Measurements from ENCODE around the gene FBRSL1. TPM values are rescaled to one million over a fixed set of nuclear protein-coding genes. Genes with fewer than 3 reads are reported as not detected.

The FBRSL1 gene
- total RNA-seq (2021; fragmentation: NEBNext Ultra II Directional; extraction: Animal tissue kit (Norgen Biotek cat#: 25700)) (109 and 123 TPM in 2 replicates), polyA plus RNA-seq (2011; rRNA removed) (18.4 and 78.9 TPM in 2 replicates), polyA minus RNA-seq (2011; rRNA and poly(A)+ RNA removed) (1.7 and 39.3 TPM in 2 replicates)
- polyA plus RNA-seq (2011; cell fraction: cytosol; rRNA removed), result 13.8 TPM
- 51.7 TPM for polyA plus RNA-seq (2011; cell fraction: nucleus; rRNA removed)
- 70.6 to 100 TPM (median 74.4 TPM) in 4 replicates for polyA plus RNA-seq (2012, experiment 1 of 2)
- polyA plus RNA-seq (2012, experiment 2 of 2), result 111 TPM
- polyA plus RNA-seq (2013, experiment 1 of 2), result 79.0 TPM
- polyA plus RNA-seq (2013, experiment 2 of 2), result 73.0 TPM
- polyA minus RNA-seq (2011; cell fraction: cytosol; rRNA and poly(A)+ RNA removed), result 52.3 TPM
- polyA minus RNA-seq (2011; cell fraction: nucleus; rRNA and poly(A)+ RNA removed), result 28.5 TPM
- long read RNA-seq, experiment 1, partial matches to known transcripts, result 48 of 96 reads
- long read RNA-seq, experiment 1, other reads (novel, unspliced or antisense), result 48 of 96 reads
- long read RNA-seq, experiment 2, partial matches to known transcripts, result 0 of 1 reads
- long read RNA-seq, experiment 2, other reads (novel, unspliced or antisense), result 1 of 1 reads

- Histone ChIP-seq H2AFZ (ENCODE audit: low read length) (no peak within 1 kb of the TSS), H2BK15ac (ENCODE audit: low read length) (no peak within 1 kb of the TSS), H3K4me2 (ENCODE audit: insufficient read depth in 1 of 2, low read depth in 2 of 2, low read length in 2 of 2) (peak within 1 kb of the TSS; percentile 84 to 91), H3K27me3 (replicated peaks in 1 of 4; ENCODE audit: control insufficient read depth in 3 of 4, extremely low read depth in 1 of 4, insufficient read depth in 3 of 4, low read length in 3 of 4) (peaks cover 17 to 62% (median 47%) of the 10 kb centered on the region in 4 experiments), H3K79me1 (ENCODE audit: low read depth, low read length) (peaks cover 17% of the 10 kb centered on the region; the same call in 1 of the 2 replicates), H3K14ac (ENCODE audit: insufficient read length) (no peak within 1 kb of the TSS), H2BK120ac (replicated peaks; ENCODE audit: low read depth, low read length) (no peak within 1 kb of the TSS), H3K4me3 (ENCODE audit: extremely low read depth in 1 of 4, insufficient read depth in 2 of 4, low read depth in 3 of 4, low read length in 4 of 4) (peak within 1 kb of the TSS; percentile 40 to 80 (median 51)), H3K36me3 (ENCODE audit: control insufficient read depth in 2 of 4, insufficient read depth in 4 of 4, low read length in 3 of 4) (no peaks in the 10 kb centered on the region), H2BK12ac (ENCODE audit: low read depth, low read length) (no peak within 1 kb of the TSS), H3K4ac (replicated peaks; ENCODE audit: insufficient read length, low read depth, low read length) (no peak within 1 kb of the TSS), H2BK20ac (ENCODE audit: low read length) (no peak within 1 kb of the TSS), H3K27ac (ENCODE audit: low read depth, low read length) (no peak within 1 kb of the TSS), H3K4me1 (replicated peaks in 1 of 4; ENCODE audit: control insufficient read depth in 3 of 4, insufficient read depth in 4 of 4, low read length in 3 of 4) (peaks cover 0 to 14% (median 1%) of the 10 kb centered on the region in 4 experiments; a peak in 3 of 7 replicates), H2BK5ac (ENCODE audit: low read depth, low read length) (no peak within 1 kb of the TSS), H3K23me2 (ENCODE audit: low read depth, low read length) (peaks cover 10% of the 10 kb centered on the region; the same call in 1 of the 2 replicates), H4K5ac (ENCODE audit: insufficient read length, low read depth, low read length) (no peak within 1 kb of the TSS), H3K23ac (ENCODE audit: insufficient read length) (no peak within 1 kb of the TSS), H2AK5ac (ENCODE audit: low read depth, low read length) (no peak within 1 kb of the TSS), H4K8ac (ENCODE audit: extremely low read depth, insufficient read depth, low read length) (no peak within 1 kb of the TSS; the same call in 1 of the 2 replicates), H3K79me2 (ENCODE audit: control insufficient read depth in 1 of 2, insufficient read depth in 2 of 2, low read length in 2 of 2) (peaks cover 0 to 37% of the 10 kb centered on the region in 2 experiments; a peak in 3 of 4 replicates), H3K18ac (ENCODE audit: extremely low read depth, low read length) (no peak within 1 kb of the TSS), H4K20me1 (replicated peaks in 1 of 2; ENCODE audit: control insufficient read depth in 1 of 2, insufficient read depth in 2 of 2, low read length in 2 of 2) (peaks cover 34 to 37% of the 10 kb centered on the region in 2 experiments), H3K9ac (replicated peaks in 1 of 4; ENCODE audit: extremely low read depth in 1 of 4, low read depth in 3 of 4, low read length in 3 of 4) (peak within 1 kb of the TSS in 2 of 4 experiments; percentile 65 to 90; a peak in 3 of 7 replicates), H4K91ac (replicated peaks; ENCODE audit: insufficient read length, low read length) (no peak within 1 kb of the TSS), H3K9me3 (ENCODE audit: insufficient read depth in 2 of 2, low read depth in 1 of 2, low read length in 1 of 2) (no peaks in the 10 kb centered on the region), H3K56ac (replicated peaks; ENCODE audit: insufficient read length, low read depth, low read length) (peak within 1 kb of the TSS; percentile 16)
- no peak for FAIRE-seq
- TF ChIP-seq FOSL1 (IDR thresholded peaks at IDR 0.05; ENCODE audit: insufficient read depth, low read depth, low read length) (no peak), EP300 (IDR thresholded peaks at IDR 0.05; ENCODE audit: borderline replicate concordance in 1 of 2, low read depth in 2 of 2, low read length in 2 of 2) (no peak), TAF1 (IDR thresholded peaks at IDR 0.05; ENCODE audit: low read depth, low read length) (peak; percentile 67), CREB1 (IDR thresholded peaks at IDR 0.05) (peak; percentile 16; the same call in 1 of the 2 replicates)
- 15% methylated on average over 4 of the region's 96 CpGs; no CpG with 5 or more reads in 1 of the 2 experiments for WGBS, 2 experiments (ENCODE audit: extremely low coverage in 1 of 2, insufficient coverage in 1 of 2, insufficient read length in 1 of 2, insufficient replicate concordance in 2 of 2, low coverage in 1 of 2, low lambda C conversion rate in 2 of 2, missing lambda C conversion rate in 1 of 2)
- peak; percentile 46 to 92 for DNase-seq (ENCODE audit: low read depth in 1 of 2, low spot score in 2 of 2)
- ChIA-PET POLR2A (ENCODE audit: partially characterized antibody) (no interaction called here), CTCF (ENCODE audit: partially characterized antibody) (interaction anchor here (0.8 kb wide), 1 partner anchor 10 kb away, joined by 3 read pairs; no protein-coding TSS in a partner anchor)
Observed at GRCh38 chr12:132489602-132490266, at the start of gene FBRSL1. TSS of gene FBRSL1 (plus strand) at chr12:132490151.
